Stimulated activated CD4-positive, alpha-beta T cell treated with anti-CD3 and anti-CD28 coated beads, Interleukin-4, amount 100 ng/mL, for 4 hours (primary cell): ENCODE data around the gene TLR8.

ENCODE experiments used
- DNase-seq, 2 experiments: peaks; one replicate each; pipeline ENCODE4 v3.0.0-alpha.2; 2020

TLR8 gene

DNA sequence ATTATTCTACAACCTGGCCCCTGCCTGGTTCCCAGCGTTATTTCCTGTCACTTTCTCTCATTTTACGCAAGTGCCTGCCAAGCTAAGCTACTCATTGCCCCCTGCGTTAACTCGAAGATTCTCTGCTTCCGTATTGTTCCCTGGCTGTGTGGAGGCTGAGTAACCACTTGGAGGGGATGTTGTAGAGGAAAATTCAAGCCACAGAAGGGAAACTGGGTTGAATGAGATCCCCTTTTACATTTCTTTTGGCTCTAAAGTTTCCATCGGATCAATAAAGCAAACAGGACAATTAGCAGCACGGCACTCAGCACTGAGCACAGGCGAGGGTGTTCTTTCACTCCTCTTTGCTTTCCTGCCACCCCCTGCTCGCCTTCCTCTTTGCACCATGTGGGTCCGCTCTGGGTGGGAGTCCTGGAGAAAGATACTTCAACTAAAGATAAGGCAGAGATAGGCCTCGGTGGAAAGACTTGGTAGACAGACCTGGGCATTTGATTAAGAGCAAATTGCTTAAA is 64.3 kb downstream of the TLR8 start:
- DNase-seq = peak in 1 of 2 experiments; percentile 53

DNA sequence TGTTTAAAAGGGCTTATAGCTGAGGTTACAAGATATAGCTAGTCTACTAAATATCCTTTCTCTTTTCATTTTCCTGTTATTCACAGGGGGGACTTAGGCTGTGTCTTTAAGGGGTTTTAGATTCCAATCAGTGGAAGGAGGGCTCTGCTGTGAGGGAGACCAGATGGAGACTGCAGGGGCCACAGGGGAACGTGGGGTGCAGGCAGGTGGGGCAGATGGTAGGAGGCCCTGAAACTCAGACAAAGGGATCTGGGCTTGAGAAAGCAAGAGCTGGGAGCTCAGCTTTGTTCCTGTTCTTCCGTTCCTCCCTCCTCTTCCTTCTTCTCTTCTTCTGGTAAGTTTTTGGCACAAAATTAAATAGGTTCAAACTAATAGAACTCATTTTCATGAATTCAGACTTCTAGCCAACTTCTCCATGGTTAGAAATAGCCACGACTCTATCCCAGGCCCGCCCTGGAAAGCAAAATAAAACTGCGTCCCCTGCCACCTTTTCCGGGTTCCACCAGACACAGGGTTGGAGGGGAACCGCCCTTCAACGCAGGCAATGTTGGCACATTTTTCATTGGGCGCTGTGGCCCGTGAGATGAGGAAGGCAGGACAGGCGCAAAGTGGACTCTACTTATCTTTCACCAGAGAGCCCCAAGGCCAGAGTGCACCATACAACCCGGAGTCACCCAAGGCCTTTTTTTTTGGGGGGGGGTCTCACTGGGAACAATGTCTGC is 65.0 kb downstream of the TLR8 start:
- no peak for DNase-seq

DNA sequence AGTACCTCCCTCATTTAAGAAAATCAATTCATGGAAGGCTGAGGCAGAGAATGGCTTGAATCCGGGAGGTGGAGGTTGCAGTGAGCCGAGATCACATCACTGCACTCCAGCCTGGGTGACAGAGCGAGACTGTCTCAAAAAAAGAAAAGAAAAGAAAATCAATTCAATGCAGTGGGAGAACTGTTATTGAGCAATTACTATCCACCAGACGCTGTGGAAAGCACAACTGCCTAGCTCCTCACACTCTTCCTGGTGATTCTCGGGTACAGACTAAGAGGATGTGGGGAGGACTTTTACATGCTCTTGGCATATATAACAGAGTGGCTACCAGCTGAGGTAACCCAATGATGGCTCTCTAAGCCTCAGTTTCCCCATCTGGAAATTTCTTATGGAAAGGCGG is 65.8 kb downstream of the TLR8 start:
- no peak for DNase-seq
